HepG2 (cell line): ENCODE results near the gene MBTD1. TPM values are rescaled to one million over a fixed set of nuclear protein-coding genes. Genes with fewer than 3 reads are reported as not detected.

Experiments used
- DDIT3 ChIP-seq: sonication (generic); formaldehyde crosslinking; IDR thresholded peaks from 2 replicates; pipeline ENCODE4 v1.4.0; 2020; ENCODE audit warnings: mild to moderate bottlenecking, missing genetic modification reagents
- DNMT3B ChIP-seq: conservative IDR thresholded peaks from 2 replicates; pipeline ENCODE4 v1.6.1; 2016; ENCODE audit warnings: missing biosample characterization, control low read depth
- FLYWCH1 ChIP-seq: sonication (generic); formaldehyde crosslinking; IDR thresholded peaks from 2 replicates; pipeline ENCODE4 v1.8.1; 2023; ENCODE audit warnings: mild to moderate bottlenecking, missing genetic modification reagents
- GATAD1 ChIP-seq: IDR thresholded peaks from 2 replicates; pipeline ENCODE4 v1.6.1; 2016; ENCODE audit warnings: missing genetic modification reagents, missing compliant biosample characterization
- MAFF ChIP-seq: IDR thresholded peaks from 2 replicates; pipeline ENCODE4 v1.6.1; 2011; ENCODE audit warnings: low read depth, low read length, improper control_type of control experiment
- MLX ChIP-seq: IDR thresholded peaks from 2 replicates; pipeline ENCODE4 v1.6.1; 2016
- MXI1 ChIP-seq: IDR thresholded peaks from 3 replicates; pipeline ENCODE4 v1.6.1; 2012; ENCODE audit warnings: low read depth, low read length, inconsistent platforms, borderline replicate concordance
- SOX5 ChIP-seq: IDR thresholded peaks from 2 replicates; pipeline ENCODE4 v1.6.1; 2016; ENCODE audit warnings: borderline replicate concordance
- TFAP4 ChIP-seq: sonication (generic); IDR thresholded peaks from 2 replicates; pipeline ENCODE4 v1.6.1; 2016; ENCODE audit warnings: low read depth, borderline replicate concordance
- TFDP2 ChIP-seq: sonication (generic); formaldehyde crosslinking; IDR thresholded peaks from 2 replicates; pipeline ENCODE4 v1.4.0; 2020; ENCODE audit warnings: missing genetic modification reagents
- ZBTB14 ChIP-seq: sonication (generic); formaldehyde crosslinking; IDR thresholded peaks from 2 replicates; pipeline ENCODE4 v1.4.0; 2020; ENCODE audit warnings: missing genetic modification reagents
- ZEB1 ChIP-seq: IDR thresholded peaks from 2 replicates; pipeline ENCODE4 v1.6.1; 2012; ENCODE audit warnings: mild to moderate bottlenecking, low read depth, inconsistent platforms; ENCODE audit not compliant: insufficient replicate concordance
- ZNF275 ChIP-seq: sonication (generic); formaldehyde crosslinking; IDR thresholded peaks from 2 replicates; pipeline ENCODE4 v1.8.0; 2022; ENCODE audit warnings: missing genetic modification reagents, mild to moderate bottlenecking, inconsistent platforms, borderline replicate concordance
- ZNF276 ChIP-seq: sonication (generic); formaldehyde crosslinking; IDR thresholded peaks from 2 replicates; pipeline ENCODE4 v1.4.0; 2020; ENCODE audit warnings: mild to moderate bottlenecking, low read depth, missing genetic modification reagents
- ZNF460 ChIP-seq: sonication (generic); formaldehyde crosslinking; IDR thresholded peaks from 2 replicates; pipeline ENCODE4 v1.5.1; 2020; ENCODE audit warnings: missing genetic modification reagents, mild to moderate bottlenecking, borderline replicate concordance
- ZNF513 ChIP-seq: sonication (generic); formaldehyde crosslinking; conservative IDR thresholded peaks from 2 replicates; pipeline ENCODE4 v1.5.0; 2020; ENCODE audit warnings: missing genetic modification reagents
- ZNF639 ChIP-seq: conservative IDR thresholded peaks from 2 replicates; pipeline ENCODE4 v1.6.1; 2018; ENCODE audit warnings: missing genetic modification reagents
- polyA plus RNA-seq, 8 experiments: library from polyadenylated mRNA; depleted of rRNA in 3 of 8; stranded (reverse) in 7 of 8; unstranded in 1 of 8; fragments of >200 nt; fragmentation: Illumina TruSeq in 4 of 8; extraction: Trizol in 4 of 8; gene quantifications; 2 replicates each; pipeline versions ENCODE4 v1.2.1 to v1.2.3, GENCODE V29; 2011 to 2016; ENCODE audit warnings: low read depth in 4 of 8, missing spikeins in 1 of 8, mixed read lengths in 1 of 8; ENCODE audit not compliant: insufficient read depth in 1 of 8
- total RNA-seq, 5 experiments: library from RNA; depleted of rRNA; stranded (reverse); fragments of >200 nt; fragmentation: Illumina TruSeq; extraction: Trizol; gene quantifications; 2 replicates each; pipeline ENCODE4 v1.2.3, GENCODE V29; 2016; ENCODE audit warnings: low read depth in 1 of 5

Gene MBTD1
- total and polyA plus RNA-seq, 2 of the 13 experiments (the other 11 are each of a cell fraction or from before 2014, with no cell fraction given), result 20.9 TPM

GRCh38 chr17:51259564-51260236, at the start of gene MBTD1 (continued):
- no peak for TF ChIP-seq ZNF276
- no peak for TF ChIP-seq ZNF460 (CRISPR knock-in tag)
- no peak for TF ChIP-seq SOX5
- no peak for TF ChIP-seq FLYWCH1 (CRISPR knock-in tag)
- no peak for TF ChIP-seq ZBTB14
- no peak for TF ChIP-seq ZNF639 (CRISPR knock-in tag)
- no peak for TF ChIP-seq TFAP4
- TF ChIP-seq GATAD1, result peak; percentile 87
- peak; percentile 91; the same call in 1 of the 2 replicates for TF ChIP-seq DNMT3B
- TF ChIP-seq ZEB1, result no peak
- no peak for TF ChIP-seq MXI1
- no peak for TF ChIP-seq ZNF275 (CRISPR knock-in tag)
- TF ChIP-seq TFDP2, result no peak
- no peak; the same call in 1 of the 2 replicates for TF ChIP-seq ZNF513 (CRISPR knock-in tag)
- TF ChIP-seq MLX (CRISPR knock-in tag), result no peak
- TF ChIP-seq DDIT3 (CRISPR knock-in tag), result no peak
- no peak for TF ChIP-seq MAFF
